HG02588 (cell line): Measurements from ENCODE around the gene AVPR1B.
"Not testable (repeated sequence)": the region's sequence is repeated elsewhere in the genome, so short reads cannot be mapped to it uniquely, and the experiment has no call there.

Source experiments
- ATAC-seq: cut with Tn5 transposase; IDR thresholded peaks from one replicate; pipeline ENCODE4 v1.9.1; 2021; ENCODE audit warnings: mild to moderate bottlenecking, moderate library complexity; ENCODE audit not compliant: unreplicated experiment

The AVPR1B gene

GRCh38 chr1:206082831-206083695, 34.1 kb downstream of the AVPR1B start:
- ATAC-seq, result no peak

- ATAC-seq, result no peak
Observed at GRCh38 chr1:206081856-206082255, 35.3 kb downstream of the AVPR1B start.

- no peak for ATAC-seq
Observed at GRCh38 chr1:206080026-206080820, 37.0 kb downstream of the AVPR1B start.

GRCh38 chr1:206079135-206079534, 38.1 kb downstream of the AVPR1B start:
- ATAC-seq, result no peak

GRCh38 chr1:206075786-206076755, 41.1 kb downstream of the AVPR1B start:
- ATAC-seq, result no peak

GRCh38 chr1:206074839-206075238, 42.3 kb downstream of the AVPR1B start:
- ATAC-seq, result no peak

GRCh38 chr1:206070627-206071304, 46.4 kb downstream of the AVPR1B start:
- ATAC-seq, result no peak

- no peak for ATAC-seq
Observed at GRCh38 chr1:206068314-206068713, 48.9 kb downstream of the AVPR1B start.

GRCh38 chr1:206067486-206068227, 49.5 kb downstream of the AVPR1B start:
- no peak for ATAC-seq

GRCh38 chr1:206066479-206067171, 50.6 kb downstream of the AVPR1B start:
- ATAC-seq, result peak; percentile 88

- no peak for ATAC-seq
Observed at GRCh38 chr1:206065547-206066145, 51.5 kb downstream of the AVPR1B start.

GRCh38 chr1:206064501-206064900, 52.7 kb downstream of the AVPR1B start:
- not testable (repeated sequence) for ATAC-seq

GRCh38 chr1:206064001-206064400, 53.2 kb downstream of the AVPR1B start:
- ATAC-seq, result not testable (repeated sequence)

- ATAC-seq, result no peak
Observed at GRCh38 chr1:206062464-206062863, 54.7 kb downstream of the AVPR1B start.

GRCh38 chr1:206060844-206061243, 56.3 kb downstream of the AVPR1B start:
- ATAC-seq, result no peak
